GM18858 (cell line): ENCODE results near the gene CA14.
"Not testable (repeated sequence)": the region's sequence is repeated elsewhere in the genome, so short reads cannot be mapped to it uniquely, and the experiment has no call there.

Experiments
- ATAC-seq: cut with Tn5 transposase; IDR thresholded peaks from one replicate; pipeline ENCODE4 v1.9.1; 2021; ENCODE audit not compliant: unreplicated experiment

CA14 gene

GRCh38 chr1:150280138-150280707 is 22.6 kb downstream of the CA14 start:
- ATAC-seq, result no peak

GRCh38 chr1:150281221-150281757 is 23.7 kb downstream of the CA14 start:
- no peak for ATAC-seq

- no peak for ATAC-seq
Measured at GRCh38 chr1:150281758-150282557, 24.4 kb downstream of the CA14 start, which contains the start of gene CIART. TSS of gene CIART (plus strand) at chr1:150282554. CDS start at chr1:150283268, 714 bp downstream.

GRCh38 chr1:150282558-150282958 is 25.0 kb downstream of the CA14 start:
- no peak for ATAC-seq

GRCh38 chr1:150283260-150283659 is 25.7 kb downstream of the CA14 start:
- ATAC-seq, result no peak

- no peak for ATAC-seq
Measured at GRCh38 chr1:150288382-150288781, 30.8 kb downstream of the CA14 start.

- no peak for ATAC-seq
Measured at GRCh38 chr1:150288822-150289221, 31.2 kb downstream of the CA14 start.

- ATAC-seq, result peak; percentile 94
Measured at GRCh38 chr1:150293433-150294253, 36.1 kb downstream of the CA14 start, which contains the start of gene MRPS21. TSS of gene MRPS21 (plus strand) at chr1:150293861. CDS start at chr1:150294367, 506 bp downstream.

GRCh38 chr1:150295476-150295875 is 37.9 kb downstream of the CA14 start:
- no peak for ATAC-seq

GRCh38 chr1:150299716-150300115 is 42.1 kb downstream of the CA14 start:
- ATAC-seq, result no peak

GRCh38 chr1:150302338-150302737 is 44.8 kb downstream of the CA14 start:
- ATAC-seq, result no peak

GRCh38 chr1:150302902-150303301 is 45.3 kb downstream of the CA14 start:
- ATAC-seq, result no peak

GRCh38 chr1:150308585-150308984 is 51.0 kb downstream of the CA14 start:
- ATAC-seq, result not testable (repeated sequence)

GRCh38 chr1:150309758-150310508 is 52.4 kb downstream of the CA14 start:
- no peak for ATAC-seq

- ATAC-seq, result no peak
Measured at GRCh38 chr1:150311762-150312161, 54.2 kb downstream of the CA14 start.
